ENCODE measurements around the gene TMEM81.

DNA sequence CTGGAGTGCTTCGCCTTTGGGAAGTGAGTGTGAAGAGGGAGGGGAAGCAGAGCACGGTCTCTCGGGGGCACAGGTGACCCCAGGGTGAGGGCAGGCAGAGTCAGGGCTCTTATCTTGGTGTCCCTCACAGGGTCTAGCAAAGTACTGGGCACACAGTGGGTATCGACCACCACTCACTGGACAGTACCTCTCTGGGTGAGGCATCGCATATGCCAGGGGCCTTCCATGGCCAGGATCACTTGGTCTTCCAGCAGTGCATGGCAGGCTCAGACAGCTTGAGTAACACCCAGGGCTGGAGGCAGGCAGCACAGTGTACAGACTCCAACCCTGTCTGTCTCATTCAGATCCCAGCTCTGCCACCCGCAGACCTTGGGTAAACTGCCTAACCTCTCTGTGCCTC is 24.6 kb downstream of the TMEM81 start:
- TF ChIP-seq, protein P1, sequence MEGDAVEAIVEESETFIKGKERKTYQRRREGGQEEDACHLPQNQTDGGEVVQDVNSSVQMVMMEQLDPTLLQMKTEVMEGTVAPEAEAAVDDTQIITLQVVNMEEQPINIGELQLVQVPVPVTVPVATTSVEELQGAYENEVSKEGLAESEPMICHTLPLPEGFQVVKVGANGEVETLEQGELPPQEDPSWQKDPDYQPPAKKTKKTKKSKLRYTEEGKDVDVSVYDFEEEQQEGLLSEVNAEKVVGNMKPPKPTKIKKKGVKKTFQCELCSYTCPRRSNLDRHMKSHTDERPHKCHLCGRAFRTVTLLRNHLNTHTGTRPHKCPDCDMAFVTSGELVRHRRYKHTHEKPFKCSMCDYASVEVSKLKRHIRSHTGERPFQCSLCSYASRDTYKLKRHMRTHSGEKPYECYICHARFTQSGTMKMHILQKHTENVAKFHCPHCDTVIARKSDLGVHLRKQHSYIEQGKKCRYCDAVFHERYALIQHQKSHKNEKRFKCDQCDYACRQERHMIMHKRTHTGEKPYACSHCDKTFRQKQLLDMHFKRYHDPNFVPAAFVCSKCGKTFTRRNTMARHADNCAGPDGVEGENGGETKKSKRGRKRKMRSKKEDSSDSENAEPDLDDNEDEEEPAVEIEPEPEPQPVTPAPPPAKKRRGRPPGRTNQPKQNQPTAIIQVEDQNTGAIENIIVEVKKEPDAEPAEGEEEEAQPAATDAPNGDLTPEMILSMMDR (IDR thresholded peaks at IDR 0.05), result no peak
- no peak for TF ChIP-seq ZFX (IDR thresholded peaks at IDR 0.05; ENCODE audit: borderline replicate concordance)

Data from 22Rv1 (cell line).